Kidney epithelial cell (primary cell): ENCODE data around the gene FAM114A1. TPM values are rescaled to one million over a fixed set of nuclear protein-coding genes. Genes with fewer than 3 reads are reported as not detected.
"Not testable (repeated sequence)": the region's sequence is repeated elsewhere in the genome, so short reads cannot be mapped to it uniquely, and the experiment has no call there.

ENCODE experiments used
- DNase-seq: peaks from one replicate; pipeline ENCODE4 v3.0.0-alpha.2; 2010; ENCODE audit warnings: low read depth
- H3K27me3 ChIP-seq: 2 replicates; pipeline ENCODE4 v1.6.0; 2011; ENCODE audit warnings: low read length; ENCODE audit not compliant: control insufficient read depth, insufficient read depth
- H3K36me3 ChIP-seq: 2 replicates; pipeline ENCODE4 v1.5.1; 2011; ENCODE audit warnings: low read length; ENCODE audit not compliant: control insufficient read depth, insufficient read depth
- H3K4me3 ChIP-seq: 2 replicates; pipeline ENCODE4 v1.5.1; 2011; ENCODE audit warnings: low read depth, mild to moderate bottlenecking, control low read depth, low read length
- CTCF ChIP-seq: IDR thresholded peaks from 2 replicates; pipeline ENCODE4 v1.5.1; 2011; ENCODE audit warnings: mild to moderate bottlenecking, moderate library complexity, low read length, control low read depth, inconsistent platforms; ENCODE audit not compliant: insufficient read depth, poor library complexity, severe bottlenecking
- total RNA-seq: library from RNA; depleted of rRNA; stranded (reverse); fragments of >200 nt; gene quantifications from 2 replicates; pipeline ENCODE4 v1.2.3, GENCODE V29; 2015

The FAM114A1 gene
- total RNA-seq, 1 donor from 2014 or later, result 53.9 TPM

GRCh38 chr4:38982361-38983095 is 114.9 kb downstream of the FAM114A1 start:
- no peak for DNase-seq
- no peaks in the 10 kb centered on the region for H3K27me3 ChIP-seq
- H3K4me3 ChIP-seq, result no peak overlapping the region
- H3K36me3 ChIP-seq, result no peaks in the 10 kb centered on the region
- no peak for TF ChIP-seq CTCF

GRCh38 chr4:38983291-38983690 is 115.7 kb downstream of the FAM114A1 start:
- Histone ChIP-seq H3K4me3 (no peak overlapping the region), H3K27me3 (no peaks in the 10 kb centered on the region), H3K36me3 (no peaks in the 10 kb centered on the region)
- no peak for DNase-seq
- TF ChIP-seq CTCF, result no peak

GRCh38 chr4:38983787-38984598 is 116.4 kb downstream of the FAM114A1 start:
- no peak overlapping the region for H3K4me3 ChIP-seq
- H3K27me3 ChIP-seq, result no peaks in the 10 kb centered on the region
- H3K36me3 ChIP-seq, result no peaks in the 10 kb centered on the region
- no peak for DNase-seq
- no peak for TF ChIP-seq CTCF

GRCh38 chr4:38985410-38986100 is 117.9 kb downstream of the FAM114A1 start:
- no peaks in the 10 kb centered on the region for H3K36me3 ChIP-seq
- no peak for DNase-seq

GRCh38 chr4:38987491-38987890 is 119.9 kb downstream of the FAM114A1 start:
- DNase-seq, result no peak
- Histone ChIP-seq H3K36me3 (no peaks in the 10 kb centered on the region), H3K4me3 (no peak overlapping the region), H3K27me3 (no peaks in the 10 kb centered on the region)
- no peak for TF ChIP-seq CTCF

More at GRCh38 chr4:38985410-38986100, 117.9 kb downstream of the FAM114A1 start:
- H3K4me3 ChIP-seq, result no peak overlapping the region
- H3K27me3 ChIP-seq, result no peaks in the 10 kb centered on the region
- TF ChIP-seq CTCF, result no peak

GRCh38 chr4:38988353-38988752 is 120.7 kb downstream of the FAM114A1 start:
- DNase-seq, H3K36me3 ChIP-seq, H3K4me3 ChIP-seq, H3K27me3 ChIP-seq: not testable (repeated sequence)
